Effector memory CD8-positive, alpha-beta T cell (primary cell): ENCODE results near the gene SLC7A5.

Experiments
- ATAC-seq: fragments of 150-1000 bp; cut with Tn5 transposase; replicated peaks from 2 replicates; pipeline ENCODE4 v1.10.0; 2021; ENCODE audit warnings: mild to moderate bottlenecking, moderate library complexity
- DNase-seq, 3 experiments: peaks; one replicate each; pipeline ENCODE4 v3.0.0; 2021
- H3K27ac Mint-ChIP-seq, 2 donors: one replicate each; pipeline ENCODE4 v1.8.0; 2022; ENCODE audit warnings: mild to moderate bottlenecking in 2 of 2, mixed read lengths in 2 of 2, moderate library complexity in 2 of 2
- H3K27me3 Mint-ChIP-seq, 2 donors: one replicate each; pipeline ENCODE4 v1.8.0; 2022; ENCODE audit warnings: mixed read lengths in 2 of 2
- H3K36me3 Mint-ChIP-seq: one replicate; pipeline ENCODE4 v1.8.0; 2022; ENCODE audit warnings: mild to moderate bottlenecking, moderate library complexity, mixed read lengths; ENCODE audit not compliant: insufficient read depth
- H3K4me1 Mint-ChIP-seq, 2 donors: one replicate each; pipeline ENCODE4 v1.8.0; 2022; ENCODE audit warnings: low read depth in 2 of 2, mixed read lengths in 2 of 2
- H3K4me3 Mint-ChIP-seq, 2 donors: one replicate each; pipeline ENCODE4 v1.8.0; 2022; ENCODE audit warnings: mild to moderate bottlenecking in 2 of 2, mixed read lengths in 2 of 2, moderate library complexity in 2 of 2
- H3K9me3 Mint-ChIP-seq, 2 donors: one replicate each; pipeline ENCODE4 v1.8.0; 2022; ENCODE audit warnings: mixed read lengths in 2 of 2

Gene SLC7A5

GRCh38 chr16:87843678-87844105, 25.6 kb downstream of the SLC7A5 start:
- Mint-ChIP-seq H3K9me3 (no peaks in the 10 kb centered on the region), H3K4me1 (peaks cover 9 to 10% of the 10 kb centered on the region in 2 donors), H3K27ac (peak overlapping the region in 1 of 2 donors; percentile 98), H3K36me3 (peaks cover 97% of the 10 kb centered on the region), H3K27me3 (no peaks in the 10 kb centered on the region), H3K4me3 (peak overlapping the region in 1 of 2 donors; percentile 48)
- no peak for ATAC-seq
- DNase-seq = no peak

GRCh38 chr16:87842209-87842869, 27.0 kb downstream of the SLC7A5 start:
- Mint-ChIP-seq H3K36me3 (peaks cover 97% of the 10 kb centered on the region), H3K27ac (peak overlapping the region in 1 of 2 donors; percentile 98), H3K4me3 (peak overlapping the region in 1 of 2 donors; percentile 22), H3K4me1 (peaks cover 7 to 8% of the 10 kb centered on the region in 2 donors), H3K27me3 (no peaks in the 10 kb centered on the region), H3K9me3 (no peaks in the 10 kb centered on the region)
- DNase-seq (no peak), ATAC-seq (no peak)

- Mint-ChIP-seq H3K27ac (peak overlapping the region in 1 of 2 donors; percentile 98), H3K9me3 (no peaks in the 10 kb centered on the region)
These were observed 27.7 kb downstream of the SLC7A5 start for GRCh38 chr16:87841340-87842208.

GRCh38 chr16:87840271-87840978, 28.9 kb downstream of the SLC7A5 start:
- Mint-ChIP-seq H3K9me3 (no peaks in the 10 kb centered on the region), H3K36me3 (peaks cover 97% of the 10 kb centered on the region), H3K27me3 (no peaks in the 10 kb centered on the region), H3K4me1 (peaks cover 3 to 6% of the 10 kb centered on the region in 2 donors), H3K4me3 (peak overlapping the region in 1 of 2 donors; percentile 38), H3K27ac (peak overlapping the region in 1 of 2 donors; percentile 96)
- ATAC-seq (no peak), DNase-seq (no peak)

More at GRCh38 chr16:87841340-87842208, 27.7 kb downstream of the SLC7A5 start:
- H3K36me3 Mint-ChIP-seq = peaks cover 97% of the 10 kb centered on the region
- no peak for DNase-seq
- H3K4me3 Mint-ChIP-seq = peak overlapping the region in 1 of 2 donors; percentile 8
- peaks cover 6 to 7% of the 10 kb centered on the region in 2 donors for H3K4me1 Mint-ChIP-seq
- H3K27me3 Mint-ChIP-seq = no peaks in the 10 kb centered on the region
- no peak for ATAC-seq

- peaks cover 3 to 4% of the 10 kb centered on the region in 2 donors for H3K4me1 Mint-ChIP-seq
- no peaks in the 10 kb centered on the region for H3K27me3 Mint-ChIP-seq
- H3K36me3 Mint-ChIP-seq = peaks cover 98% of the 10 kb centered on the region
- H3K4me3 Mint-ChIP-seq = peak overlapping the region in 1 of 2 donors; percentile 58
- DNase-seq = no peak
- ATAC-seq = no peak
- peak overlapping the region; percentile 46 to 96 for H3K27ac Mint-ChIP-seq
- H3K9me3 Mint-ChIP-seq = no peaks in the 10 kb centered on the region
These were observed 29.6 kb downstream of the SLC7A5 start for GRCh38 chr16:87839542-87840270.

GRCh38 chr16:87838643-87839541, 30.4 kb downstream of the SLC7A5 start:
- DNase-seq (no peak), ATAC-seq (no peak)
- Mint-ChIP-seq H3K27me3 (no peaks in the 10 kb centered on the region), H3K27ac (peak overlapping the region in 1 of 2 donors; percentile 96), H3K4me3 (peak overlapping the region in 1 of 2 donors; percentile 58), H3K9me3 (no peaks in the 10 kb centered on the region), H3K36me3 (peaks cover 98% of the 10 kb centered on the region), H3K4me1 (peaks cover 3 to 5% of the 10 kb centered on the region in 2 donors)

GRCh38 chr16:87837627-87838289, 31.5 kb downstream of the SLC7A5 start:
- Mint-ChIP-seq H3K9me3 (no peaks in the 10 kb centered on the region), H3K4me3 (peak overlapping the region in 1 of 2 donors; percentile 37), H3K4me1 (peaks cover 0 to 4% of the 10 kb centered on the region in 2 donors), H3K27ac (peak overlapping the region; percentile 64 to 96), H3K27me3 (no peaks in the 10 kb centered on the region), H3K36me3 (peaks cover 98% of the 10 kb centered on the region)
- no peak for ATAC-seq
- DNase-seq = no peak

- peak overlapping the region; percentile 64 to 96 for H3K27ac Mint-ChIP-seq
- no peak for ATAC-seq
- peak overlapping the region in 1 of 2 donors; percentile 37 for H3K4me3 Mint-ChIP-seq
- H3K36me3 Mint-ChIP-seq = peaks cover 98% of the 10 kb centered on the region
- H3K9me3 Mint-ChIP-seq = no peaks in the 10 kb centered on the region
- DNase-seq = no peak
- H3K4me1 Mint-ChIP-seq = peaks cover 0 to 3% of the 10 kb centered on the region in 2 donors
- H3K27me3 Mint-ChIP-seq = no peaks in the 10 kb centered on the region
These were observed 32.3 kb downstream of the SLC7A5 start for GRCh38 chr16:87836844-87837581.

- Mint-ChIP-seq H3K27me3 (no peaks in the 10 kb centered on the region), H3K4me1 (peaks cover 0 to 3% of the 10 kb centered on the region in 2 donors), H3K9me3 (no peaks in the 10 kb centered on the region), H3K27ac (peak overlapping the region in 1 of 2 donors; percentile 96), H3K4me3 (peak overlapping the region in 1 of 2 donors; percentile 15), H3K36me3 (peaks cover 98% of the 10 kb centered on the region)
- ATAC-seq = no peak
- no peak for DNase-seq
These were observed 32.9 kb downstream of the SLC7A5 start for GRCh38 chr16:87836346-87836843.

- Mint-ChIP-seq H3K36me3 (peaks cover 98% of the 10 kb centered on the region), H3K4me3 (peak overlapping the region in 1 of 2 donors; percentile 15), H3K4me1 (peaks cover 0 to 5% of the 10 kb centered on the region in 2 donors), H3K9me3 (no peaks in the 10 kb centered on the region), H3K27me3 (no peaks in the 10 kb centered on the region), H3K27ac (peak overlapping the region in 1 of 2 donors; percentile 96)
- ATAC-seq = no peak
- DNase-seq = no peak
These were observed 33.4 kb downstream of the SLC7A5 start for GRCh38 chr16:87835882-87836331.
